Upper lobe of left lung (tissue), 6 donors: ENCODE results near the gene STAT5B. TPM values are rescaled to one million over a fixed set of nuclear protein-coding genes. Genes with fewer than 3 reads are reported as not detected.

ENCODE experiments used
- ATAC-seq, 2 donors: fragments of 200-7000 bp; cut with Tn5 transposase; one replicate each; pipeline ENCODE4 v1.9.1; 2022; ENCODE audit warnings: mild to moderate bottlenecking in 2 of 2, moderate library complexity in 2 of 2; ENCODE audit not compliant: low FRiP score in 2 of 2
- DNase-seq, 2 donors: peaks; one replicate each; pipeline ENCODE4 v3.0.0-alpha.2; 2019 to 2020
- H3K27ac ChIP-seq, 4 donors: fragments of 200-600 bp; sonication (generic); one replicate each; pipeline ENCODE4 v1.5.1; 2016 to 2019
- H3K27me3 ChIP-seq, 4 donors: fragments of 200-600 bp; sonication (generic); one replicate each; pipeline ENCODE4 v1.5.1; 2017 to 2019
- H3K36me3 ChIP-seq, 4 donors: fragments of 200-600 bp; sonication (generic); one replicate each; pipeline ENCODE4 v1.5.1; 2016 to 2019
- H3K4me1 ChIP-seq, 4 donors: fragments of 200-600 bp; sonication (generic); one replicate each; pipeline ENCODE4 v1.5.1; 2018 to 2019
- H3K4me3 ChIP-seq, 4 donors: fragments of 200-600 bp; sonication (generic); one replicate each; pipeline ENCODE4 v1.5.1; 2017 to 2019; ENCODE audit warnings: mild to moderate bottlenecking in 2 of 4, moderate library complexity in 1 of 4
- H3K9me3 ChIP-seq, 4 donors: fragments of 200-600 bp; sonication (generic); one replicate each; pipeline ENCODE4 v1.5.1; 2018 to 2019
- CTCF ChIP-seq, 6 experiments: fragments of 450-650 bp in 4 of 6; fragments of 200-600 bp in 2 of 6; sonication (generic) in 2 of 6; IDR thresholded peaks; one replicate each; pipeline ENCODE4 v1.5.1; 2016 to 2019; ENCODE audit warnings: antibody characterized with exemption in 6 of 6
- EP300 ChIP-seq, 4 donors: sonication (generic); formaldehyde crosslinking; IDR thresholded peaks; one replicate each; pipeline ENCODE4 v1.5.1; 2017; ENCODE audit warnings: antibody characterized with exemption in 4 of 4, control low read depth in 2 of 4
- POLR2A ChIP-seq, 4 donors: fragments of 450-650 bp; IDR thresholded peaks; one replicate each; pipeline ENCODE4 v1.5.1; 2016 to 2017; ENCODE audit warnings: antibody characterized with exemption in 4 of 4, mild to moderate bottlenecking in 2 of 4
- POLR2AphosphoS5 ChIP-seq, 2 donors: sonication (generic); formaldehyde crosslinking; IDR thresholded peaks; one replicate each; pipeline ENCODE4 v1.5.1; 2017; ENCODE audit warnings: antibody characterized with exemption in 2 of 2
- WGBS, 2 donors: methylation state at CpG; one replicate each; pipeline ENCODE4 v1.1.5; 2017 to 2018; 5-methylcytosine and 5-hydroxymethylcytosine counted together
- total RNA-seq, 6 donors: library from RNA; depleted of rRNA in 4 of 6; stranded (reverse); fragments of >200 nt in 4 of 6; gene quantifications; one replicate each; pipeline versions ENCODE4 v1.1.0 to v1.2.1, GENCODE V29; 2016 to 2021
- donor health status: DM: no; HTN: no; CAD: no; lungs with moderate emphysema.
- donor health status: DM: no; HTN: yes; CAD: no; lungs with severe emphysema.

The STAT5B gene
- total RNA-seq, 6 donors from 2014 or later = 48.6 to 115 (median 66.3) TPM

- Histone ChIP-seq H3K4me1 (peaks cover 26 to 40% (median 31%) of the 10 kb centered on the region in 4 donors), H3K36me3 (peaks cover 0 to 17% (median 3%) of the 10 kb centered on the region in 4 donors), H3K27ac (peak overlapping the region in 3 of 4 donors; percentile 93 to 95 (median 93)), H3K4me3 (peak overlapping the region; percentile 30 to 97 (median 86)), H3K27me3 (no peaks in the 10 kb centered on the region), H3K9me3 (no peaks in the 10 kb centered on the region)
- WGBS, 2 donors = 36 to 47% methylated on average over 17 of the region's 17 CpGs
- ATAC-seq (no peak), DNase-seq (no peak)
- TF ChIP-seq CTCF (IDR thresholded peaks at IDR 0.05) (no peak), POLR2A (IDR thresholded peaks at IDR 0.05) (no peak), POLR2AphosphoS5 (IDR thresholded peaks at IDR 0.05) (no peak), EP300 (IDR thresholded peaks at IDR 0.05) (no peak)
Observed at GRCh38 chr17:42155614-42156045, 120.6 kb downstream of the STAT5B start.

GRCh38 chr17:42153919-42154742, 122.1 kb downstream of the STAT5B start:
- H3K4me1 ChIP-seq = peaks cover 30 to 43% (median 35%) of the 10 kb centered on the region in 4 donors
- WGBS, 2 donors = 8 to 9% methylated on average over 13 to 15 of the region's 15 CpGs
- peak in 1 of 2 donors; percentile 19 for ATAC-seq

More at GRCh38 chr17:42153919-42154742, 122.1 kb downstream of the STAT5B start:
- TF ChIP-seq CTCF (IDR thresholded peaks at IDR 0.05) (no peak), EP300 (IDR thresholded peaks at IDR 0.05) (no peak), POLR2A (IDR thresholded peaks at IDR 0.05) (no peak), POLR2AphosphoS5 (IDR thresholded peaks at IDR 0.05) (no peak)
- Histone ChIP-seq H3K27ac (peak overlapping the region; percentile 86 to 95 (median 93)), H3K27me3 (no peaks in the 10 kb centered on the region), H3K36me3 (peaks cover 0 to 29% (median 3%) of the 10 kb centered on the region in 4 donors), H3K4me3 (peak overlapping the region; percentile 77 to 97 (median 94)), H3K9me3 (no peaks in the 10 kb centered on the region)
- no peak for DNase-seq

Other genes starting within 250 kb of the STAT5B start
- gene C17orf113, start 225.8 kb downstream of the STAT5B start, total RNA-seq = 1 to 10 TPM; 1.1 to 5.2 (median 2.3) TPM
- gene ZNF385C, start 177.9 kb downstream of the STAT5B start, total RNA-seq = 1 to 10 TPM in 2 of 6 donors, under 1 TPM in 4; 0.30 to 2.1 (median 0.44) TPM
- gene DHX58, start 163.7 kb downstream of the STAT5B start, total RNA-seq = 10 to 100 TPM; 15.8 to 56.6 (median 32.6) TPM
- gene KAT2A, start 155.0 kb downstream of the STAT5B start, total RNA-seq = 100 to 1,000 TPM in 1 of 6 donors, 10 to 100 TPM in 5; 17.0 to 116 (median 32.5) TPM
- 1 to 10 TPM in 1 of 6 donors, under 1 TPM in 1, not detected in 4; 0.15 to 1.0 TPM for gene HSPB9, start 153.6 kb downstream of the STAT5B start, total RNA-seq
- 100 to 1,000 TPM in 3 of 6 donors, 10 to 100 TPM in 3; 57.6 to 183 (median 133) TPM for gene RAB5C, start 121.4 kb downstream of the STAT5B start, total RNA-seq
- under 1 TPM in 2 of 6 donors, not detected in 4; under 0.01 to 0.27 TPM for gene KCNH4, start 95.2 kb downstream of the STAT5B start, total RNA-seq
- not detected for gene HCRT, start 90.9 kb downstream of the STAT5B start, total RNA-seq
- 10 to 100 TPM; 24.3 to 40.9 (median 33.0) TPM for gene GHDC, start 81.9 kb downstream of the STAT5B start, total RNA-seq
- 100 to 1,000 TPM in 1 of 6 donors, 10 to 100 TPM in 5; 33.7 to 119 (median 70.3) TPM for gene STAT5A, start 12.1 kb upstream of the STAT5B start, total RNA-seq
- 100 to 1,000 TPM; 228 to 335 (median 264) TPM for gene STAT3, start 112.1 kb upstream of the STAT5B start, total RNA-seq
- 100 to 1,000 TPM in 5 of 6 donors, 10 to 100 TPM in 1; 89.1 to 406 (median 307) TPM for gene CAVIN1, start 146.9 kb upstream of the STAT5B start, total RNA-seq
- gene ATP6V0A1, start 182.5 kb upstream of the STAT5B start, total RNA-seq = 100 to 1,000 TPM in 3 of 6 donors, 10 to 100 TPM in 3; 68.3 to 212 (median 118) TPM